Amniotic stem cell (primary cell): ENCODE results near the gene LAT.

Experiments used
- DNase-seq: peaks from one replicate; lab custom pipeline; 2025; lab: John Stamatoyannopoulos, UW

LAT gene

DNA sequence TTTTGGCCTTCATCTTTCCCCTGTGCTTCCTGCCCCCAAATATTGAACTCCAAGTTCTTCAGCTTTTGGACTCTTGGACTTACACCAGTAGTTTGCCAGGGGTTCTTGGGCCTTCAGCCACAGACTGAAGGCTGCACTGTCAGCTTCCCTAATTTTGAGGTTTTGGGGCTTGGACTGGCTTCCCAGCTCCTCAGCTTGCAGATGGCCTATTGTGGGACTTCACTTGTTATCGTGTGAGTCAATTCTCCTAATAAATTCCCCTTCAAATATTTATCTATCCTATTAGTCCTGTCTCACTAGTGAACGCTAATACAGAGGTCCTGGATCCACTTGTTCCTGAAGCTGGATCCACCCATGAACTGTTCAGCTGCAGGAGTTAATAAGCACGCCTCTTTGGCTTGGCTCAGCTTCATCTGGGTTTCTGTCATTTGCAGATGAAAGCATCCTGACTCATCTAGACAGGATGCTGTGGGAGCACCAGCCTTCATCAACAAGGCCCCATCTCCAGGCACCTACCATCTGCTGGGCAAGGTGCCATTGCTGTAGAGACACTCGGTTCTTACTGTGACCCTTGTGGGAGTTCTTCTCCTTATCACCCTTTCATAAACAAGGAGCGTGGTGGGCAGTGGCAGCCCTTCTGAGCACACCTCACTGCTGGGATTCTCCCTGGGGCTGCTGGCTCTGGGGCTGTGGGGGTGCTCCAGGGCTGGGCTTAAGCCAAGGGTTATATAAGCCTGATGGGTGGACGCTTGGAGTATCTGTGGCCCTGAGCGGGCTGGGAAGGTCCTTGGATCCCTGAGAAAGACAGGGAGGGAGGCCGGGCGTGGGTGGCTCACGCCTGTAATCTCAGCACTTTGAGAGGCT, 23.1 kb downstream of the LAT start:
- DNase-seq, result no peak

- no peak for DNase-seq
Measured at GRCh38 chr16:29009050-29009837, 24.4 kb downstream of the LAT start.

DNA sequence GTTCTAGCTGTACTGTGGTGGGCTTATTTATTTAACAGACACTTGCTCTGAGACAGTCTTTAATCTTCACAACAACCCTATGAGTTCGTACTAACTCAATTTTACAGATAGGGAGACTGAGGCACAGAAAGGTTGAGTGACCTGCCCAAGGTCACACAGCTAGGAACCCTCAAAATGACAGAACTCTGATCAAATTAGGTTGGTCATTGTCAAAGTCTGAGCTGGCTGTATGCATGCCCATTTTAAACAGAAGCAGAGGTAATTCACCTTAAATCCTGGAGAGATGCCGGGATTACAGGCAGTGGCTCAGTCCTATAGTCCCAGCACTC, 24.9 kb downstream of the LAT start:
- no peak for DNase-seq

GRCh38 chr16:29011112-29011511, 26.3 kb downstream of the LAT start:
- no peak for DNase-seq

DNA sequence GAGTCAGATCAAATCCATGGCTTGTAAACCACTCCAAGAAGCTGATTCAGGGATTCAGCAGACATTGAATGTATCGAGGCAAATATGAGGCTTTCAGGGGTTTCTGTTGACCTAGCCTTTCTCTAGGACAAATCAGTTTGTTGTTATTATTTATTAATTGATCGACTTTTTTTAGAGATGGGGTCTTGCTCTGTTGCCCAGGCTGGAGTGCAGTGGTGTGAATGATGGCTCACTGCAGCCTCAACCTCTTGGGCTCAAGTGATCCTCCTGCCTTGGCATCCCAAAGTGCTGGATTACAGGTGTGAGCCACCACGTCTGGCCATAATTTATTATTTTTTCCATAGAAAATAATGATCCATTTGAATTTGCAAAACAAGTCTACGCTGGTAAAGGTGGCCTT, 27.0 kb downstream of the LAT start:
- no peak for DNase-seq

DNA sequence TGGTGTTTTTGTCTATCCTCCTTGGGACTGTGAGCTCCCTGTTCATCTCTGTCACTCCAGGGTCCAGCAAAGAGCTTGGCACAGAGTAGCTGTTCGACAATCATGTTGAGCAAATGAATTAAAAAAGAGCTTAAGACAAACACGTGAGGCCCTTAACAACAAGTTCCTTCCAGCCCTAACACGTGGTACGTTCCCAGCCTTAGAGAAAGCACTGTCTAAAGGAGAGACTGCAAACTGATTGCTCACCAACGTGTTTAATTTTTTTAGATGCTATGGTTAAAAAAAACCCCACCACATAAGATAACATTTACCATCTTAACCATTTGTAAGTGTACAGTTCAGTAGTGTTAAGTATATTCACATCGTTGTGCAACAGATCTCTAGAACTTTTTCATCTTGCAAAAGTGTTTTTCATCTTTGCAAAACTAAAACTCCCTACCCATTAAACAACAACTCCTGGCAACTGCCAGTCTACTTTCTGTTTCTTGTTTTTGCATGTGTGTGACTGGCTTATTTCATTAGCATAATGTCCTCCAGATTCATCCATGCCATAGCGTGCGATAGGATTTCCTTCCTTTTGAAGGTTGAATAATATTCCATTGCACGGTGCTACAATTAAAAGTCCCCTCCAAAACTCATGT, 28.2 kb downstream of the LAT start:
- DNase-seq, result no peak

DNA sequence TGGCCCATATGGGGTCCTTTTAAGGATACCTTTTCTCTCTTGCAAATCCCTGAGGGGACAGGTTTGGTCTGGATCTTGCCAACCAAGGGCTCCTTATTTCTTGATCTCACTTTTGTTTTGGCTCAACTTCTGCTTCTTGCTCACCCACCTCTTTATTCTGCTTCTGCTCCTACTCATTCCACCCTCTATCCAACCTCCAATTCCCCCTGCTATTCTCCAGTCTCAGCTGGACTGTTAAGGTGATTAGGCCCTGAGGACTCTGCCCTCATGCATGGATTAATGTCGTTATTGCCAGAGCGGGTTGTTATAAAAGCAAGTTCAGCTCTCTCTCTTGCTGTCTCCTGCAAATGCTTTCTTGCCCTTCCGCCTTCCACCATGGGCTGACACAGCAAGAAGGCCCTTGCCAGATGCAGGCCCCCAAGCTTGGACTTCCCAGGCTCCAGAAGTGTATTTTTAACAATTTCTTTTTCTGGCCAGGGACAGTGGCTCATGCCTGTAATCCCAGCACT, 29.8 kb downstream of the LAT start:
- DNase-seq, result no peak

DNA sequence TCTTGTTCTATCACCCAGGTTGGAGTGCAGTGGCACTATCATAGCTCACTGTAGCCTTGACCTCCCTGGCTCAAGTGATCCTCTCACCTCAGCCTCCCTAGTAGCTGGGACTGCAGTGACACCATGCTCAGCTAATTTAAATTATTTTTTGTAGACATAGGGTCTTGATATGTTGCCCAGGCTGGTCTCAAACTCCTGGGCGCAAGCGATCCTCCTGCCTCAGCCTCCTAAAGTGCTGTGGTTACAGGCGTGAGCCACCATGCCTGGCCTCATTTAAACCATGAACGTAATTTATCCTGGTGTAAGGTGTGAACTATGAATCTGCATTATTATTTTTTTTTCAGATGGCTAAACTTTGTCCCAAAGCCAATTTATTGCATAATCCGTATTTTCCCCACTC, 37.3 kb downstream of the LAT start:
- no peak for DNase-seq

DNA sequence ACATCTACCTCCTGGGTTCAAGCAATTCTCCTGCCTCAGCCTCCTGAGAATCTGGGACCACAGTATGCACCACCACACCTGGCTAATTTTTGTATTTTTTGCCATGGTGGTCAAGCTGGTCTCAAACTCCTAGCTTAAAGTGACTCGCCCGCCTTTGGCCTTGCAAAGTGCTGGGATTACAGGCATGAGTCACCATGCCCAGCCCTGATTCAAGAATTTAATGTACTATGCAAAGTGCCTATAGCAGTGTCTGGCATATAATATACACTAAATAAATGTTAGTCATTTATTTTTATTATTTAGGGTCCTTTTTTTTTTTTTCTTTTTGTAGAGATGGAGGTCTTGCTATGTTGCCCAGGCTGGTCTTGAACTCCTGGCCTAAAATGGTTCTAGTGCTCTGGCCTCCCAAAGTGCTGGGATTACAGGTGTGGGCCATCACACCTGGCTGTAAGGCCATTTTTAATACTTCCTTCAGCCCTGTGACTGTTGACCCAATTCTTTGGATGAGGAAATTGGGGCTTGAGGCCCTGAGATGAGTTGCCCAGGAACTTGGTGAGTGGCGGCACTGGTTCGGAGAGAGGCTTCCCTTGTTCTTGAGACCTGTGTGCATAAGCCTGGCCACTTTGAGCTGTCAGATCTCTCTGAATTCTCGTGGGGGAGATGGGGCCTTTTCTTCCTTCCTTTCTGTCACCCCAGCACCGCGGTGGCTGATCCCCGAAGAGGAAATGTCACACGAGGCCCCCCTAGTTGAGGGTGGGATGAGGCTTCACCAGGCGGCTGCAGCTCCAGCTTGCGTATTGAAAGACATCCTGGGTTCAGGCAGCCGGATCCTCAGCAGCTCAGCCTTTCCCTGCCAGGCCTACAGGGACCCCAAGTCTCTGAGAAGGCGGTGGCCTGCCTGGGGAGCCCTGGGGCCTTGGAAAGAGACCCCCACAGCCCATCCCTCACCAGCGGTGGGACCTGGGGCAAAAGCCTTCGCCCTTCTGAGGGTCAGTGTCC, 38.7 kb downstream of the LAT start:
- DNase-seq, result no peak

DNA sequence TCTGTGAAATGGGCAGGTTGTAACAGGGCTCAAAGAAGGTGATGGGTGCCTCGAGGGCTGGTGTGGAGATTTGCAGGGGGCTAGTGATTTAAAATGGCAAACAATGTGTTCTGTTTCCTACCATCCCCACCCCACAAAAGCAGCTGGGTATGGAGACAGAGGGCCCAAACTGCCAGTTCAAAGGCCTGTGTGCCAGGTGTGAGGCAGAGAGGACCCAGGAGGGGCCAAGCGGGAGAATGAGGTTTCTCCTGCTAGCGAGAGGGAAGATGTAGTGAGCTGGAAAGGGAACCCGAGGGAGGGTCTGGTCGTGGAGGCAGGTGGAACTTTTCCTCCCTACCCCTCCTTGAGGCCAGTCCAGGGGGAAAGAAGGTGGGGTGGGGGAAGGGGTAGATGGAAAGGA, 39.4 kb downstream of the LAT start:
- no peak for DNase-seq

GRCh38 chr16:29025218-29025617, 40.4 kb downstream of the LAT start:
- no peak for DNase-seq

DNA sequence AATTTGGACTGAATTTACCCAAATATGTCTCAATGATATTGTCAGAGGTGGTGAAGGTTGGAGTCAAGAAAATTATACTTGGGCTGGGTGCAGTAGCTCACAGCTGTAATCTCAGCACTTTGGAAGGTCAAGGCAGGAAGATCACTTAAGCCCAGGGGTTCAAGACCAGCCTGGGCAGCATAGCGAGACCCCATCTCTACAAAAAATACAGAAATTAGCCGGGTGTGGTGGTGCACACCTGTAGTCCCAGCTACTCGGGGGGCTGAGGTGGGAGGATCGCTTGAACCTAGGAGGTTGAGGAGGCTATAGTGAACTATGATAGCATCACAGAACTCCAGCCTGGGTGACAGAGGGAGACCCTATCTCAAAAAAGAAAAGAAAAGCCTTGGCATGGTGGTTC, 40.9 kb downstream of the LAT start:
- DNase-seq, result no peak

DNA sequence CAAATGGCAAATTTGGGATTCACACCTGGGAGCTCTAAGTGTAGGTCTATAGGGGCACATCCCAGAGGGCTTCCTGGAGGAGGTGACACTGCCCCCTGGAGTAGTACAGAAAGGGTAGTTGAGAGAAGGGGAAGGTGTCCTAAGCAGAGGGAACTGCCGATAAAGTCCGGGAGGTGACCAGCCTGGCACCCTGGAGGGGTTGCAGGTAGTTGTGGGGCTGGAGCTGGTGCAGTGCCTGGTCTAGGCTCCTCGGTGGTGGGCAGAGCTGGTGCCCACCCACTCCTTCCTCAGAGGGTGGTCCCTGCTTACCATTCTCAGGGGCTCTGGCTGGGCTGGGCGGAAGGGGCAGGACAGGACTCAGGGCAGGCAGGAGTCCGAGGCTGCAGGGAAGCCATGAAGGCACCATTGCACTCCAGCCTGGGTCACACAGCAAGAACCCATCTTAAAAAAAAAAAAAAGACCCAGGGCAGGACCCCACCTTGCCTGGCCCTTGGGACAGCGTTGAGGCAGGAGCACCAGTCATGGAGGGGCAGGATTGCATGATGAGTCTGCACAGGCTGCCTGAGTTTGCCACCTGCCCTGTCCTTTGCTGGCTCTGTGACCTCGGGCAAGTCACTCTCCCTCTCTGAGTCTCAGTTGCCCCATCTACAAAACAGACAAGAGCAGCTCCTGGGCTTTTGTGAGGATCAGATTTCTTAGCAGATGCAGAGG, 43.8 kb downstream of the LAT start:
- no peak for DNase-seq

DNA sequence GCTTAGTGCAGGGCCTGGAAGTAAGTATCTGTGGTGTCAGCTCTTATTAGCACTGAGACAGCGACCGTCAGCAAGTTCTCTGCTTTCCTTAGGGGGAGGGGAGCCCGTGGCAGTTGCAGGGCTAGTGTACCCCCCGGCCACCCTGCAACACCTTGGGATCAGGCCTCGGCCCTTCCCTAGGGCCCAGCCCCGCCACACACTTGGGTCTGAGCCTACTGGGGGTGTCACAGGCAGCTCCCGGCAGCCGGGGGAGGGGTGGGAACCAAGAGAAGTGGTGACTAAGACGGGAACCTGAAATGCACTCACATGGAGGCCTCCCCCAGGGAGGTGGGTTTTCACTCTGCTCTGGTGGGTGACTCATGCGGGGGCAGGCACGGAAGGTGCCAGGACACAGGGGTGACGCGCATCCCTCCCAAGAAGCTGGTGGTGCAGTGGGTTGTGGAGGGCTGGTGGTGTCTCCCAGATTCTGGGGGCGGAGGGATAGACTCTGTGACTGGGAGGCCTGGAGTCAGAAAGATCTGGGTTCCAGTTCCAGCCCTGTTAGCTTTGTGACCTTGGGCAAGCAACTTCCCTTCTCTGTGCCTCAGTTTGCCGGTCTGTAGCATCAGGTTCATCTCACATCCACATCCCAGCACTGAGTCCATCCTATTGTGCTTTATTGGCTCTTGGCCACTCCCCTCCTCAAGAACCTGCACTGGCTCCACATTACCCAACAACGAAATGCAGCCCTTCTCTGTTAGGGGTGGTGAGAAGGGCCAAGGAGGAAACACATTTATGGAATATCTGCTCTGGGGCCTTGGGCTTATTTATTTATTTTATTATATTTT, 44.5 kb downstream of the LAT start:
- peak; percentile 25 for DNase-seq

DNA sequence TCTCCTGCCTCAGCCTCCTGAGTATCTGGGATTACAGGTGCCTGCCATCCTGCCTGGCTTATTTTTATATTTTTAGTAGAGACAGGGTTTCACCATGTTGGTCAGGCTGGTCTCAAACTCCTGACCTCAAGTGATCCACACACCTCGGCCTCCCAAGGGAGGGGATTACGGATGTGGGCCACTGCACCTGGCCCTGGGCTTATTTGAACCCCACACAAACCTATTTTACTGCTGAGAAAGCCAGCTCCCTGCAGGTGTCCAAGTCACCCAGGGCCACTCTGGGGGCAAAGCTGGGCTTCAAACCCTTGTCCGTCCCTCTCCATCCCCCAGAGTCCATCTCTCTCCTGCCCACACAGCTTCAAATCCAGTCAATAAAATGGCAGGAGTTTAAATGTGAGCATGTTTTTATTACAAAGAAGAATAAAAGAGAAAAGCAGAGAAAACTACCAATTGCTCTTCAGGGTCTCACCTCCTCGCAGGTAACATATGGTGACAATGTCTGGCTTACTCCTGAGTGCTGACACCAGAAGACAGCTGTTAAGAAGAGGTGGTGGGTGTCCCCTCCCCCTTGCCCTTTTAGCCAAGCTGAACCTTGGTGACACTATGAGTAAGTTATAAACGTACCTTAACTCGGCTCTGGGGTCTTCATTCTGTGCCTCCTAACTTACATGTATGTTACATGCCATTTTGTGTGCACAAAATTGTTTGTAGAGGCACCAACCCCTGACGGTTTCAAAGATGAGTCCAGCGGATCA, 45.4 kb downstream of the LAT start:
- DNase-seq, result no peak
